ENCODE results near the gene LSMEM2.

DNA sequence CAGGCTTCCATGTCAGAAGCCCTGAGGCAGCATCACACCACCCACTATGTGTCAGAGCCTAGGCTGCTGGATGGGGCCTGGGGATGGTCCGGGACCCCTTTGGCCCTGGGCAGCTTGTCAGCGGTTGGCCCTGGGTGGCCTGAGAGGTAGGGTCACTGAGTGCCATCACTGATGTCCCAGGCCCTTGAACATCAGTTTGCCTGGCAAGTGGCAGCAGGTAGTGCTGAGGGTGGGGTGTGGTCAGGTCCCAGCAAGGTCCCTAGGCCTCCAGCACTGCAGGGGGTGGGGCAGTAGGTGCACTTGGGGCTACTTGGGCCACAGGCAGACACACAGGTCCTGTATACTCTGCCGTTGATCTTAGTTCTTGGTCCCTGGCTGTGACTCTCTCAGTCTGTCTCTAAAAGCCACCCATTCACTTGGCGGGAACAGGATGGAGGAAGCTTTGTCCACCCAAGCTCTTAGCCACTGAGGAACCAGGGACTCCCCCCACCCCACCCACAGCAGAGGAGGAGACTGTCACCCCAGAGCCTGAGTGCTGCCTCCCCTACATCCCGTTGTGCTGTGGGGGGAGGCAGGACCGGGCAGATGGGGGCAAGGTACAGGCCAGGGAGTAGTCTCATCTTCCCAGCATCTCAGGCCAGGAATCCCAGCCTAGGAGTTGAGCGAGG is 37.0 kb upstream of the LSMEM2 start:
- TF ChIP-seq, protein P1, sequence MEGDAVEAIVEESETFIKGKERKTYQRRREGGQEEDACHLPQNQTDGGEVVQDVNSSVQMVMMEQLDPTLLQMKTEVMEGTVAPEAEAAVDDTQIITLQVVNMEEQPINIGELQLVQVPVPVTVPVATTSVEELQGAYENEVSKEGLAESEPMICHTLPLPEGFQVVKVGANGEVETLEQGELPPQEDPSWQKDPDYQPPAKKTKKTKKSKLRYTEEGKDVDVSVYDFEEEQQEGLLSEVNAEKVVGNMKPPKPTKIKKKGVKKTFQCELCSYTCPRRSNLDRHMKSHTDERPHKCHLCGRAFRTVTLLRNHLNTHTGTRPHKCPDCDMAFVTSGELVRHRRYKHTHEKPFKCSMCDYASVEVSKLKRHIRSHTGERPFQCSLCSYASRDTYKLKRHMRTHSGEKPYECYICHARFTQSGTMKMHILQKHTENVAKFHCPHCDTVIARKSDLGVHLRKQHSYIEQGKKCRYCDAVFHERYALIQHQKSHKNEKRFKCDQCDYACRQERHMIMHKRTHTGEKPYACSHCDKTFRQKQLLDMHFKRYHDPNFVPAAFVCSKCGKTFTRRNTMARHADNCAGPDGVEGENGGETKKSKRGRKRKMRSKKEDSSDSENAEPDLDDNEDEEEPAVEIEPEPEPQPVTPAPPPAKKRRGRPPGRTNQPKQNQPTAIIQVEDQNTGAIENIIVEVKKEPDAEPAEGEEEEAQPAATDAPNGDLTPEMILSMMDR (IDR thresholded peaks at IDR 0.05; ENCODE audit: poor library complexity) = no peak
- TF ChIP-seq EZH2 (IDR thresholded peaks at IDR 0.05; ENCODE audit: borderline replicate concordance) (no peak), EZH2phosphoT487 (IDR thresholded peaks at IDR 0.05; ENCODE audit: low read depth, severe bottlenecking, unreplicated experiment) (no peak)

Measured in hepatocyte (in vitro differentiated cells).